GM19372 (cell line): Measurements from ENCODE around the gene APLP1.
"Not testable (repeated sequence)": the region's sequence is repeated elsewhere in the genome, so short reads cannot be mapped to it uniquely, and the experiment has no call there.

Experiments used
- ATAC-seq: cut with Tn5 transposase; IDR thresholded peaks from one replicate; pipeline ENCODE4 v1.9.1; 2021; ENCODE audit warnings: mild to moderate bottlenecking, low read depth, moderate library complexity; ENCODE audit not compliant: unreplicated experiment

The APLP1 gene

DNA sequence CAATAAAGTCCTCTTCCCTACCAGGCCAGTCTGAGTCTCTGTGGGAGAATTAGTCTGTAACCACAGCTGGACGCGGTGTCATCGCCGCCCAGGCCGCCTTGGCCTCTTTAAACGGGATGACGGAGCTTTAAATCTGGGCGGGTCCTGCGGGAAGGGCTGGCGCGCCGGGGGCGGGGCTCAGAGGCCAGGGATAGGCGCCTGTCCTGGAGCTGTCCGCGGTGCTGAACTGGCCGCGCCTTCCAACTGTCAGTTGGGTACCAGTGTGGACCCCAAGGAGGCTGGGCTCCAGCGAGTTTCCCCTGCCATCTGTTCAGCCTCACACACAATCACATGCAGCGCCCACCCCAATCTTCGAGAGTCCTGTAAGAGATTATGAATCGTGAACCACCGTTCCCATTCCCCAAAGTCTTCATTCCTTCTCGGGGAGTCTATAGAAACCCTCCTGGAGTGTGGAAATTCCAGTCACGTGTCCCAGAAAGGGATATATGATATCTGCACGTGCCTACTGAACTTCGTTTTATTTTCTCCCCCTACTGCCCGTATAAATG is 11.5 kb downstream of the APLP1 start:
- ATAC-seq: no peak

- ATAC-seq: no peak
Observed at GRCh38 chr19:35882114-35882832, 13.9 kb downstream of the APLP1 start.

DNA sequence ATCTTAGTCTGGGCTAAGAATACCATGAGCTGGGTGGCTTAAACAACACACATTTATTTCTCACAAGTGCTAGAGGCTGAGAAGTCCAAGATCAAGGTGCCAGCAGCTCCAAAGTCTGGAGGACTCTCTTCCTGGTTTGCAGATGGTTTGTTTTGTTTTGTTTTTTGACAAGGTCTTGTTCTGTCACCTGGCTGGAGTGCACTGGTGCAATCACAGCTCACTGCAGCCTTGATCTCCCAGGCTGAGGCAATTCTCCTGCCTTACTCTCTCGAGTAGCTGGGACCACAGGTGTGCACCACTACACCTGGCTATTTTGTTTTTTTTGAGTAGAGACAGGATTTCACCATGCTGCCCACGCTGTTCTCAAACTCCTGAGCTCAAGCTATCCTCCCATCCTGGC is 15.5 kb downstream of the APLP1 start:
- no peak for ATAC-seq

DNA sequence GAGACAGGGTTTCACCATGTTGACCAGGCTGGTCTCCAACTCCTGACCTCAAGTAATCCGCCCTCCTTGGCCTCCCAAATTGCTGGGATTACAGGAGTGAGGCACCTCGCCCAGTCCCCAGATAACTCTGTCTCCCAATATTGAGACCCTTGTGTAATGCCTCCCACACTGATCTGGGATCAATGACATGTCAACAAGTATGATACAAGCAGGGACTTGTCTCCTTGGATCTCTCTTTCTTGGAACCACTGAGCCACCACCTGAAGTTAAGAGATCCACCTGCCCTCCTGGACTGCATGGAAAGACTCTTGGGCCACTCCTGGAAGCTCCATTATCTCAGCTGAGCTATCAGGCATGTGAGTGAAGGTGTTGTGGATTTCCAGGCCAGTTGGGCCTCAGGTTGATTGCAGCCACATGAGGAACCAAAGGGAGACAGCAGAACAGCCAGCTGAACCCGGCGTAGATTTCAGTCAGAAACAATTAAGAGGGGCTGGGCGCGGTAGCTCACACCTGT is 16.9 kb downstream of the APLP1 start:
- no peak for ATAC-seq

GRCh38 chr19:35885904-35886303 is 17.5 kb downstream of the APLP1 start:
- ATAC-seq: no peak

DNA sequence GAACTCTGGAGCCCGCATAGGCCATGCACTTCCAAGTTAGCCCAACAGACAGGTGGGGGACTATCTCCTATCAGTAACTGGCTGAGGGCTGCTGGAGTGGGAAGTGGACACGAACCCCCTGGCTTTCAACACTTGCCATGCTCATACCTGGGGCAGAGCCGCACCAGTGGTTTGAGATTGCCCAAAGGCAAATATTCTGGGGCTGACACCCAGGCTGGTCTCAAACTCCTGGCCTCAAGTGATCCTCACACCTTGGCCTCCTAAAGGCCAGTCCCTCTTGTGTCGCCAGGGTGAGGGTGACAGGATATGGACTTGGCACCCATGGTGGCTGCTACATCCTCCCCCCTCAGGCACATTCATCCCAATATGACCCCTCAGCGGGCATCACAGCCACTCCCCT is 18.8 kb downstream of the APLP1 start:
- ATAC-seq: no peak

DNA sequence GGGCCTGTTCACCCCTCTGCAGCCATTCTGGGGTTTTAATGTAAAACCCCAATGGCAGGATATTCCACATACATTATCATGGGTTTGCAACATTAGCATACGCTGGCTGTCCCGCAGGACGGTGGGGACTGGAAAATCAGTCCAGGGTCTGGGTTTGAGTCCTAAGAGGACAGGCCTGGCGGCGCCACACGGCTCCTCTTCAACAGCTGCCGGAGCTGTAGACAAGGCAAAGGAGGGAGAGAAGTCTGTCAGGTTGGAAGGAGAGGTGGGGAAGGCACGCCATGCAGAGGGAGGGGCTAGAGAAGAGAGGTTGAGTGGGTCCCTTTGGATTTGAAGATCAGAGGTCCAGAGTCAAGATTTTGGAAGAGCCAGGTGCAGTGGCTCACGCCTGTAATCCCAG is 20.0 kb downstream of the APLP1 start:
- ATAC-seq: no peak

- ATAC-seq: no peak
Observed at GRCh38 chr19:35889370-35890112, 21.2 kb downstream of the APLP1 start.

GRCh38 chr19:35890113-35890650 is 21.8 kb downstream of the APLP1 start:
- ATAC-seq: no peak

GRCh38 chr19:35891819-35892218 is 23.4 kb downstream of the APLP1 start:
- not testable (repeated sequence) for ATAC-seq

- no peak for ATAC-seq
Observed at GRCh38 chr19:35894342-35894741, 26.0 kb downstream of the APLP1 start.

- no peak for ATAC-seq
Observed at GRCh38 chr19:35895911-35896642, 27.7 kb downstream of the APLP1 start.

DNA sequence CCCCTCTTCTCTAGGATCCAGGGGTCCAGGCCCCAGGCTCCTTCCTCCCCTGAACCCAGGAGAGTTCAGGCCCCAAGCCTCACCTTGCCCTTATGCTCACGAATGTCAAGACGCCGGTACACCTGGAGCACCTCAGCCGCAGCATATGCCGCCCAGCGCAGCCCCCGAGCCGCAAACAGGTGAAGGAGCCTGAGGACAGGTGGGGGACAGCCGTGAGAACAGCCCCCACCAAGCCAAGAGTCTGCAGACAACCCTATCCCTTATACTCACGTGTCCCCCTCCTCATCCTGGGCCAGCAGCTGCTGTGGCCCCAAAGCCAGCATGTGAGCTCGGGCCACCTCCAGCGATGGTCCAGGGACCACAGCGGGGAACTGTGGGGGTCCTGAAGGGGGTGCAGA is 28.3 kb downstream of the APLP1 start:
- no peak for ATAC-seq

GRCh38 chr19:35897706-35898451 is 29.5 kb downstream of the APLP1 start:
- ATAC-seq: no peak

DNA sequence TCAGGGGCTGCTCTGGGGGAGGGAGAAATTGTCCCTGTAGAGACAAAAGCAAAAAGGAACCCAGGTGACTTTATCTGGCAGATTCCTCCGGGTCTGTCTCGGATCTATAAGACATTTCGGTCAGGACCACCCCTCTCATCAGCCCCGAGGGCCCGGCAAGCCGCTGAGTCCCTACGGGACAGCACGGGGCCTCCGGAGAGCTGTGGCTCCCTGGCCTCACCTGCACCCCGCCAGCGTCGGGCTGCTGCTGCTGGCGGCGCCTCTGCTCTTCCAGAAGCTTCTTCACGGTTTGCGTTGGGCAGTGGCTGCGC is 30.1 kb downstream of the APLP1 start:
- no peak for ATAC-seq

DNA sequence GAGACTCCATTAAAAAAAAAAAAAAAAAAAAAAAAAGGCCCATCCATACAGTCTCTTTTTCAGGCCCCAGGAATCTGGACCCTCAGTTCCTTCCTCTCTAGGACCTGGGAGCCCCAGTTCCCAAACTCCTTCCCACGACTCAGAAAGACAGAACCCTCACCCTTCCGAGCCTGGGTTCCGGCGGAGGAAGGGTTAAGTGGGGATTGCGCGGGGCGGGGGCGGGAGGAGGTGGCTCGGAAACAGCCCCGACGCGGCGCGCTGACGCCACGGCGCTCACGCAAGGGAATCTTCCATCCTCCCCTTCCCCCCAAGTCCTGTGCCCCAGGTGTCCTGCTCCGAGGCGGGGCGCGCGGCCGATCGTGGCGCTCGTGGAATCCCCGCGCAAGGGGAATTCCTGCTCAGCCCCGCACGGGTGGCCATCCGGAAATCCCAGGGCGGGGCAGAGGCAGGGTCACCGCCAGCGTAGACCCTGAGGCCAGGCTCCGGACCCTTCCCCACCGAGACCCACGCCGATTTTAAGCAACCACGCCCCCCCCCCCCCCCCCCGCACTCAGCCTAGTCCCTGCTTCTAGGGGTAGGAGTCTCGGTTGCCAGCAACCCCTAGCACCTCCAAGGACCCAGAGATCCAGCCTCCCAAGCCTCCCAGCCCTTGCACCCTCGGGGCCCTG is 31.3 kb downstream of the APLP1 start:
- peak; percentile 41 for ATAC-seq

GRCh38 chr19:35901055-35901644 is 32.8 kb downstream of the APLP1 start:
- ATAC-seq: no peak

- no peak for ATAC-seq
Observed at GRCh38 chr19:35901854-35902661, 33.7 kb downstream of the APLP1 start, which contains the start of gene HCST. HCST (plus strand) TSS chr19:35902529; CDS start chr19:35902594, 65 bp downstream.
